ENCODE data around the gene CFAP46.

Gene CFAP46

GRCh38 chr10:132764108-132764507 is 178.3 kb downstream of the CFAP46 start:
- TF ChIP-seq SIN3A (IDR thresholded peaks at IDR 0.05; ENCODE audit: borderline replicate concordance, insufficient read depth, low read length), result no peak
- no peak for TF ChIP-seq POLR2AphosphoS5 (IDR thresholded peaks at IDR 0.05; ENCODE audit: low read depth, low read length)
- no peak for TF ChIP-seq FOXP2 (optimal IDR thresholded peaks at IDR 0.05; ENCODE audit: borderline replicate concordance, extremely low read depth, extremely low read length, insufficient read depth)
- no peak for TF ChIP-seq TAF1 (IDR thresholded peaks at IDR 0.05; ENCODE audit: borderline replicate concordance, insufficient read depth, low read length)
- no peak for TF ChIP-seq REST (IDR thresholded peaks at IDR 0.05; ENCODE audit: insufficient read depth in 1 of 2, low read depth in 2 of 2, low read length in 2 of 2)

GRCh38 chr10:132763545-132763944 is 178.8 kb downstream of the CFAP46 start:
- TF ChIP-seq SIN3A (IDR thresholded peaks at IDR 0.05; ENCODE audit: borderline replicate concordance, insufficient read depth, low read length) (no peak), TAF1 (IDR thresholded peaks at IDR 0.05; ENCODE audit: borderline replicate concordance, insufficient read depth, low read length) (no peak), REST (IDR thresholded peaks at IDR 0.05; ENCODE audit: insufficient read depth in 1 of 2, low read depth in 2 of 2, low read length in 2 of 2) (no peak), POLR2AphosphoS5 (IDR thresholded peaks at IDR 0.05; ENCODE audit: low read depth, low read length) (no peak), FOXP2 (optimal IDR thresholded peaks at IDR 0.05; ENCODE audit: borderline replicate concordance, extremely low read depth, extremely low read length, insufficient read depth) (no peak)

- no peak for TF ChIP-seq FOXP2 (optimal IDR thresholded peaks at IDR 0.05; ENCODE audit: borderline replicate concordance, extremely low read depth, extremely low read length, insufficient read depth)
- no peak for TF ChIP-seq TAF1 (IDR thresholded peaks at IDR 0.05; ENCODE audit: borderline replicate concordance, insufficient read depth, low read length)
- TF ChIP-seq POLR2AphosphoS5 (IDR thresholded peaks at IDR 0.05; ENCODE audit: low read depth, low read length), result no peak
- TF ChIP-seq REST (IDR thresholded peaks at IDR 0.05; ENCODE audit: insufficient read depth in 1 of 2, low read depth in 2 of 2, low read length in 2 of 2), result no peak
- TF ChIP-seq SIN3A (IDR thresholded peaks at IDR 0.05; ENCODE audit: borderline replicate concordance, insufficient read depth, low read length), result no peak
Measured at GRCh38 chr10:132762267-132762666, 180.1 kb downstream of the CFAP46 start.

GRCh38 chr10:132761395-132762060 is 180.8 kb downstream of the CFAP46 start:
- TF ChIP-seq SIN3A (IDR thresholded peaks at IDR 0.05; ENCODE audit: borderline replicate concordance, insufficient read depth, low read length), result no peak
- TF ChIP-seq REST (IDR thresholded peaks at IDR 0.05; ENCODE audit: insufficient read depth in 1 of 2, low read depth in 2 of 2, low read length in 2 of 2), result no peak

GRCh38 chr10:132758865-132759264 is 183.5 kb downstream of the CFAP46 start:
- TF ChIP-seq FOXP2 (optimal IDR thresholded peaks at IDR 0.05; ENCODE audit: borderline replicate concordance, extremely low read depth, extremely low read length, insufficient read depth) (no peak), TAF1 (IDR thresholded peaks at IDR 0.05; ENCODE audit: borderline replicate concordance, insufficient read depth, low read length) (no peak), POLR2AphosphoS5 (IDR thresholded peaks at IDR 0.05; ENCODE audit: low read depth, low read length) (no peak), SIN3A (IDR thresholded peaks at IDR 0.05; ENCODE audit: borderline replicate concordance, insufficient read depth, low read length) (no peak), REST (IDR thresholded peaks at IDR 0.05; ENCODE audit: insufficient read depth in 1 of 2, low read depth in 2 of 2, low read length in 2 of 2) (no peak)
